ENCODE data around the gene RARRES2.
"Not testable (repeated sequence)": the region's sequence is repeated elsewhere in the genome, so short reads cannot be mapped to it uniquely, and the experiment has no call there.

DNA sequence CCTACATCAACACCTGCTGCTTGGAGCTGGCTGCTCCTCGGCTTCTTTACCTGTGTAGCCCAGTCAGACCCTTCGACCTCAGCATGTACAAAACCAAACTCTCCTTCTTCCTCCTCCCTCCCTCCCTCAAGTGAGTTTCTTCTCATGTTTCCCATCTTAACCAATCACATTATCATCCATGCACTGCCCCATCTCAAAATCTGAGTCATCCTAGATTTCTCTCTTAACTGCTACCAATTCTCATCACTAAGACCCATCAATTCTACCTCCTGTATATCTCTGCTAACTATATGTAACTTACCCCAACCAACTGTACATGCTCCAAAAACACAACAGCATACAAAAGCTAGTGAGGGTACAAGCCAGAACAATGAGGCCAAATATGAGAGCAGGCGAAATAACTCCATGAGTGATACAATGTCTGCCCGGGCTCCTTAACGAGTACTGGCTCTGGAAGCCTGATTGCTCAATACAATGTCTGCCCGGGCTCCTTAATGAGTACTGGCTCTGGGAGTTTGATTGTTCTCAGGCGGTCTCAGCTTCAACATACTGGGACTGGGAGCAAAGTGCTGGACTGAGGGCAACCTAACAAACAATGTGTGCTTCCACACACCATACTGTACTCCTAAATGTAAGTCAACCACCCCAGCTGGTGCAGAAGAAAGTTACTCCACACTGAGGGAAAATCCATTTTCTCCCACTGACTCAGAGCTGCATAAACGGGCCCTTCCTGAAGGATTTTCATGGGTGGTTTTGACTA lies 36.8 kb downstream of the RARRES2 start:
- not testable (repeated sequence) for TF ChIP-seq POLR2A (IDR thresholded peaks at IDR 0.05)
- TF ChIP-seq, protein P1, sequence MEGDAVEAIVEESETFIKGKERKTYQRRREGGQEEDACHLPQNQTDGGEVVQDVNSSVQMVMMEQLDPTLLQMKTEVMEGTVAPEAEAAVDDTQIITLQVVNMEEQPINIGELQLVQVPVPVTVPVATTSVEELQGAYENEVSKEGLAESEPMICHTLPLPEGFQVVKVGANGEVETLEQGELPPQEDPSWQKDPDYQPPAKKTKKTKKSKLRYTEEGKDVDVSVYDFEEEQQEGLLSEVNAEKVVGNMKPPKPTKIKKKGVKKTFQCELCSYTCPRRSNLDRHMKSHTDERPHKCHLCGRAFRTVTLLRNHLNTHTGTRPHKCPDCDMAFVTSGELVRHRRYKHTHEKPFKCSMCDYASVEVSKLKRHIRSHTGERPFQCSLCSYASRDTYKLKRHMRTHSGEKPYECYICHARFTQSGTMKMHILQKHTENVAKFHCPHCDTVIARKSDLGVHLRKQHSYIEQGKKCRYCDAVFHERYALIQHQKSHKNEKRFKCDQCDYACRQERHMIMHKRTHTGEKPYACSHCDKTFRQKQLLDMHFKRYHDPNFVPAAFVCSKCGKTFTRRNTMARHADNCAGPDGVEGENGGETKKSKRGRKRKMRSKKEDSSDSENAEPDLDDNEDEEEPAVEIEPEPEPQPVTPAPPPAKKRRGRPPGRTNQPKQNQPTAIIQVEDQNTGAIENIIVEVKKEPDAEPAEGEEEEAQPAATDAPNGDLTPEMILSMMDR (IDR thresholded peaks at IDR 0.05), result not testable (repeated sequence)

Measured in Peyer's patch (tissue), 4 donors.